ENCODE measurements around the gene MAFG. TPM values are rescaled to one million over a fixed set of nuclear protein-coding genes. Genes with fewer than 3 reads are reported as not detected.

The MAFG gene
- total RNA-seq, 1 experiment from 2014 or later = 22.9 TPM

DNA sequence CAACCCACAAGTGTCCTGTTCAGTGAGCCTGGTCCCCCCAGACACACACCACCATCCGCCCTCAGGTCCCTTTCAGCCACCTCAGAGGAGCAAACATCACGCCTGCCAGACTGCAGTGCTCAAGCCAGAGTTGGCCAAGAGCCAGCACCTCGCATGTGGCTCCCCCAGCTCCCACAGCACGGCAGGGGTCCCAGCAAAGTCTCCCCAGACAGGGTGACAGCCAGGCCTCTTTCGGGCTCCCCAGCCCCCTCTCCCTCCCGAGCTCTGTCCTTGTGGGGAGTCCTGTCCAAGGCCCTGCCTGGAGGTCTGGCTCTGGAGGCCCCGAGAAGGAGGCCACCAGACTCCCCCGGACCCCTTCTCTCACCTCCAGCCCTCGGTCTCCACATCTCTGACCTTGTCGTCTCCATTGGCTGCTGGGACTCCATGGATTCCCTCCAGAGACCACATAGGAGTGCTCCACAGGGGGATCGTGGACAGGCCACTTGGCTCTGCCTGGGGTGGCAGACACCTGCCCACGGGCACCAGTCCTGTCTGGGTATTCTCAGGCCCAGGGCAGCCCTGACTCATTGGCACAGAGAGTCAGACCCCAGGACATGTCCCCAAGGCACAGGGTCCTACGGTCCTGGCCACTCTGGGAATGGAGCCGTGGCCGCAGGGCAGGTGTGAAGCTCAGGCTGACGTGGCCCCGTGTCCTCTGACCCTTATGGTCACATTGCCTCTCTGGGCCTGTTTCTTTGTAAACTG is 21.3 kb upstream of the MAFG start:
- POLR2A ChIA-PET (ENCODE audit: unreplicated experiment) = no interaction called here
- intact Hi-C loops (cut with micrococcal nuclease) = no loop called here

DNA sequence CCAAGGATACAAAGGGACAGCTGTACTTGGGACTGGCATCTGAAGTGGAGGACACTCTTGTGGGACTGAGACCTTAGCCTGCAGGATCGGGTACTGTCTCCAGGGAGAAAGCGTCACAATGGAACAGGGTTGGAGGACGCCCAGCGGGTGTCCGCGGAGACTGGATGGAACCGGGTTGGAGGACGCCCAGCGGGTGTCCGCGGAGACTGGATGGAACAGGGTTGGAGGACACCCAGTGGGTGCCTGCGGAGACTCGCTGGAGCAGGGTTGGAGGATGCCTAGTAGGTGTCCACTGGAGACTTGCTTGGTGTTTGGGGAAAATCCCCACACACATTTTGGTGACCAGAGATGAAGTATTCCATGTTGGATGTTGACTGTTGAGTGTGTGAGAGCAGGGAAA is 19.7 kb upstream of the MAFG start, which contains the start of gene MYADML2:
TSS of gene MYADML2 (minus strand) at position 45 of the 400 bp plus-strand sequence. CDS start 5,492 bp downstream, outside the sequence.
- H3K4me1 ChIP-seq (ENCODE audit: insufficient read depth, low read length) = no peaks in the 10 kb centered on the region
- ATAC-seq = no peak
- H3K27me3 ChIP-seq (ENCODE audit: low read length) = no peaks in the 10 kb centered on the region
- H3F3A ChIP-seq (ENCODE audit: low read length, unreplicated experiment) = no peaks in the 10 kb centered on the region
- DNase-seq = no peak
- H3K27ac ChIP-seq (ENCODE audit: low read length) = no peak within 1 kb of the TSS
- H3K9ac ChIP-seq (ENCODE audit: low read length) = no peak within 1 kb of the TSS
- no peaks in the 10 kb centered on the region for H3K9me3 ChIP-seq (ENCODE audit: low read length)
- no peaks in the 10 kb centered on the region for H3K9me2 ChIP-seq (replicated peaks; ENCODE audit: low read length)
- intact Hi-C loops (cut with micrococcal nuclease) = no loop called here
- no peaks in the 10 kb centered on the region for H3K79me2 ChIP-seq (ENCODE audit: low read length)
- no peak within 1 kb of the TSS for H2AFZ ChIP-seq (ENCODE audit: low read length)
- H3K4me2 ChIP-seq (ENCODE audit: low read length) = no peak within 1 kb of the TSS
- no peaks in the 10 kb centered on the region for H4K20me1 ChIP-seq (ENCODE audit: low read length)
- H3K36me3 ChIP-seq (ENCODE audit: low read depth, low read length) = no peaks in the 10 kb centered on the region
- POLR2A ChIA-PET (ENCODE audit: unreplicated experiment) = no interaction called here
- CTCF ChIA-PET = no interaction called here
- no peak within 1 kb of the TSS for H3K4me3 ChIP-seq (ENCODE audit: low read length)
- BruUV-seq (replicated peaks) = no TSS peak
- TF ChIP-seq EZH2 (IDR thresholded peaks at IDR 0.05; ENCODE audit: low read length, unreplicated experiment) (no peak), EZH2phosphoT487 (IDR thresholded peaks at IDR 0.05; ENCODE audit: borderline replicate concordance, low read length) (no peak)
- TF ChIP-seq, protein P1, sequence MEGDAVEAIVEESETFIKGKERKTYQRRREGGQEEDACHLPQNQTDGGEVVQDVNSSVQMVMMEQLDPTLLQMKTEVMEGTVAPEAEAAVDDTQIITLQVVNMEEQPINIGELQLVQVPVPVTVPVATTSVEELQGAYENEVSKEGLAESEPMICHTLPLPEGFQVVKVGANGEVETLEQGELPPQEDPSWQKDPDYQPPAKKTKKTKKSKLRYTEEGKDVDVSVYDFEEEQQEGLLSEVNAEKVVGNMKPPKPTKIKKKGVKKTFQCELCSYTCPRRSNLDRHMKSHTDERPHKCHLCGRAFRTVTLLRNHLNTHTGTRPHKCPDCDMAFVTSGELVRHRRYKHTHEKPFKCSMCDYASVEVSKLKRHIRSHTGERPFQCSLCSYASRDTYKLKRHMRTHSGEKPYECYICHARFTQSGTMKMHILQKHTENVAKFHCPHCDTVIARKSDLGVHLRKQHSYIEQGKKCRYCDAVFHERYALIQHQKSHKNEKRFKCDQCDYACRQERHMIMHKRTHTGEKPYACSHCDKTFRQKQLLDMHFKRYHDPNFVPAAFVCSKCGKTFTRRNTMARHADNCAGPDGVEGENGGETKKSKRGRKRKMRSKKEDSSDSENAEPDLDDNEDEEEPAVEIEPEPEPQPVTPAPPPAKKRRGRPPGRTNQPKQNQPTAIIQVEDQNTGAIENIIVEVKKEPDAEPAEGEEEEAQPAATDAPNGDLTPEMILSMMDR (conservative IDR thresholded peaks at IDR 0.05; ENCODE audit: low read depth, low read length) = no peak

More for the DNA sequence above, 21.3 kb upstream of the MAFG start:
- Histone ChIP-seq H3K9me2 (replicated peaks; ENCODE audit: low read length) (no peaks in the 10 kb centered on the region), H2AFZ (ENCODE audit: low read length) (no peak overlapping the region), H3K4me1 (ENCODE audit: insufficient read depth, low read length) (no peaks in the 10 kb centered on the region), H3K79me2 (ENCODE audit: low read length) (no peaks in the 10 kb centered on the region), H3K27ac (ENCODE audit: low read length) (no peak overlapping the region), H3K9me3 (ENCODE audit: low read length) (no peaks in the 10 kb centered on the region), H3K27me3 (ENCODE audit: low read length) (no peaks in the 10 kb centered on the region), H3K9ac (ENCODE audit: low read length) (no peak overlapping the region), H3K36me3 (ENCODE audit: low read depth, low read length) (no peaks in the 10 kb centered on the region), H3K4me2 (ENCODE audit: low read length) (no peak overlapping the region), H3K4me3 (ENCODE audit: low read length) (no peak overlapping the region), H4K20me1 (ENCODE audit: low read length) (no peaks in the 10 kb centered on the region), H3F3A (ENCODE audit: low read length, unreplicated experiment) (no peaks in the 10 kb centered on the region)
- no peak for ATAC-seq
- DNase-seq = no peak
- BruUV-seq (replicated peaks) = no TSS peak
- CTCF ChIA-PET = no interaction called here
- no peak for TF ChIP-seq EZH2 (IDR thresholded peaks at IDR 0.05; ENCODE audit: low read length, unreplicated experiment)

DNA sequence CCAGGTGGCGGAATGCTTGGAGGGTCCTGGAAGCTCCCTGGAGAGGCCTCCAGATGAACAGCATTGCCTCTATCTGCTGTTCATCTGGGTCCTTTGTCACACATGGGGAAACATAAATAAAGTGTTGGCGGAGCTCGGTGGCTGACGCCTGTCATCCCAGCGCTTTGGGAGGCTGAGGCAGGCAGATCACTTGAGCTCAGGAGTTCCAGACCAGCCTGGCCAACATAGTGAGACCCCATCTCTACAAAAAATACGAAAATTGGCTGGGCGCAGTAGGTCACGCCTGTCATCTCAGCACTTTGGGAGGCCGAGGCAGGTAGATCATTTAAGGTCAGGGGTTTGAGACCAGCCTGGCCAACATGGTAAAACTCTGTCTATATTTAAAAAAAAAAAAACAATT is 17.3 kb upstream of the MAFG start:
- TF ChIP-seq, protein P1 (conservative IDR thresholded peaks at IDR 0.05; ENCODE audit: low read depth, low read length) = no peak
- no peak for TF ChIP-seq EZH2phosphoT487 (IDR thresholded peaks at IDR 0.05; ENCODE audit: borderline replicate concordance, low read length)
- no peak for TF ChIP-seq EZH2 (IDR thresholded peaks at IDR 0.05; ENCODE audit: low read length, unreplicated experiment)
- Histone ChIP-seq H3K79me2 (ENCODE audit: low read length) (no peaks in the 10 kb centered on the region), H3K27ac (ENCODE audit: low read length) (no peak overlapping the region), H3K4me3 (ENCODE audit: low read length) (no peak overlapping the region), H3K9me2 (replicated peaks; ENCODE audit: low read length) (no peaks in the 10 kb centered on the region), H3K9me3 (ENCODE audit: low read length) (no peaks in the 10 kb centered on the region), H3K4me1 (ENCODE audit: insufficient read depth, low read length) (no peaks in the 10 kb centered on the region), H3K4me2 (ENCODE audit: low read length) (no peak overlapping the region), H3K36me3 (ENCODE audit: low read depth, low read length) (no peaks in the 10 kb centered on the region), H3K9ac (ENCODE audit: low read length) (no peak overlapping the region), H3K27me3 (ENCODE audit: low read length) (no peaks in the 10 kb centered on the region), H4K20me1 (ENCODE audit: low read length) (no peaks in the 10 kb centered on the region), H2AFZ (ENCODE audit: low read length) (no peak overlapping the region), H3F3A (ENCODE audit: low read length, unreplicated experiment) (no peaks in the 10 kb centered on the region)
- intact Hi-C loops (cut with micrococcal nuclease) = no loop called here
- ATAC-seq (no peak), DNase-seq (no peak)
- ChIA-PET POLR2A (ENCODE audit: unreplicated experiment) (no interaction called here), CTCF (no interaction called here)
- BruUV-seq (replicated peaks) = no TSS peak
